SU-DHL-6 (cell line): ENCODE results near the gene ETV3L.

Experiments
- H2AFZ ChIP-seq: fragments of 200-600 bp; sonication (generic); 2 replicates; pipeline ENCODE4 v1.6.1; 2014; ENCODE audit warnings: low read depth, mild to moderate bottlenecking, moderate library complexity, mixed read lengths, antibody characterized with exemption, low read length; ENCODE audit not compliant: severe bottlenecking
- H3F3A ChIP-seq: fragments of 200-600 bp; shearing (Covaris generic); 2 replicates; pipeline ENCODE4 v1.6.0; 2016; ENCODE audit warnings: antibody characterized with exemption, mild to moderate bottlenecking; ENCODE audit not compliant: insufficient read depth
- H3K27ac ChIP-seq: fragments of 200-600 bp; sonication (generic); 2 replicates; pipeline ENCODE4 v1.5.1; 2016; ENCODE audit warnings: low read depth, mild to moderate bottlenecking, low read length, moderate library complexity, mixed read lengths
- H3K27me3 ChIP-seq: fragments of 200-600 bp; sonication (generic), shearing (Covaris generic); 2 replicates; pipeline ENCODE4 v1.6.0; 2014; ENCODE audit warnings: mild to moderate bottlenecking, low read length
- H3K36me3 ChIP-seq: fragments of 200-600 bp; sonication (generic); 2 replicates; pipeline ENCODE4 v1.6.1; 2014; ENCODE audit warnings: mild to moderate bottlenecking, low read length, mixed read lengths
- H3K4me2 ChIP-seq: fragments of 300-600, 200-600 bp; shearing (Covaris generic), sonication (generic); 2 replicates; pipeline ENCODE4 v1.6.0; 2014; ENCODE audit warnings: low read length, low read depth, mild to moderate bottlenecking; ENCODE audit not compliant: poor library complexity, severe bottlenecking
- H3K4me3 ChIP-seq: fragments of 200-600 bp; sonication (generic); 2 replicates; pipeline ENCODE4 v1.5.1; 2014; ENCODE audit warnings: antibody characterized with exemption, low read length, mild to moderate bottlenecking, mixed read lengths; ENCODE audit not compliant: insufficient read depth, poor library complexity, severe bottlenecking
- H3K79me2 ChIP-seq: fragments of 200-600 bp; sonication (generic); 2 replicates; pipeline ENCODE4 v1.6.1; 2014; ENCODE audit warnings: mild to moderate bottlenecking, low read length, moderate library complexity; ENCODE audit not compliant: insufficient read depth
- H3K9ac ChIP-seq: fragments of 200-600 bp; sonication (generic); 2 replicates; pipeline ENCODE4 v1.7.0; 2014; ENCODE audit warnings: mild to moderate bottlenecking, low read length
- H3K9me2 ChIP-seq: fragments of 200-600 bp; sonication (generic); replicated peaks from 2 replicates; pipeline ENCODE4 v1.6.1; 2014; ENCODE audit warnings: low read length; ENCODE audit not compliant: insufficient read depth
- H3K9me3 ChIP-seq: fragments of 200-600 bp; sonication (generic); 2 replicates; pipeline ENCODE4 v1.6.1; 2014; ENCODE audit warnings: low read length, mixed read lengths; ENCODE audit not compliant: insufficient read depth
- H4K20me1 ChIP-seq: fragments of 200-600 bp; sonication (generic); 2 replicates; pipeline ENCODE4 v1.6.1; 2014; ENCODE audit warnings: low read depth, mild to moderate bottlenecking, antibody characterized with exemption, low read length, moderate library complexity, mixed read lengths
- EZH2phosphoT487 ChIP-seq: fragments of 200-600 bp; sonication (generic), shearing (Covaris generic); conservative IDR thresholded peaks from 2 replicates; pipeline ENCODE4 v1.6.1; 2018; ENCODE audit warnings: mild to moderate bottlenecking, antibody characterized with exemption, low read length, moderate library complexity, mixed read lengths
- TF ChIP-seq, protein P1 (sequence below): fragments of 200-600 bp; sonication (generic); IDR thresholded peaks from one replicate; pipeline ENCODE4 v1.5.1; 2017; ENCODE audit warnings: antibody characterized with exemption, mild to moderate bottlenecking, low read length, moderate library complexity; ENCODE audit not compliant: insufficient read depth, poor library complexity, severe bottlenecking

The ETV3L gene

GRCh38 chr1:157111396-157112165 lies 12.0 kb upstream of the ETV3L start:
- H4K20me1 ChIP-seq = no peaks in the 10 kb centered on the region
- no peak overlapping the region for H3K4me2 ChIP-seq
- no peaks in the 10 kb centered on the region for H3K9me2 ChIP-seq
- H3K9me3 ChIP-seq = no peaks in the 10 kb centered on the region
- H3K4me3 ChIP-seq = no peak overlapping the region
- no peaks in the 10 kb centered on the region for H3K79me2 ChIP-seq
- H3K27me3 ChIP-seq = no peaks in the 10 kb centered on the region
- TF ChIP-seq EZH2phosphoT487 = no peak
- TF ChIP-seq, protein P1, sequence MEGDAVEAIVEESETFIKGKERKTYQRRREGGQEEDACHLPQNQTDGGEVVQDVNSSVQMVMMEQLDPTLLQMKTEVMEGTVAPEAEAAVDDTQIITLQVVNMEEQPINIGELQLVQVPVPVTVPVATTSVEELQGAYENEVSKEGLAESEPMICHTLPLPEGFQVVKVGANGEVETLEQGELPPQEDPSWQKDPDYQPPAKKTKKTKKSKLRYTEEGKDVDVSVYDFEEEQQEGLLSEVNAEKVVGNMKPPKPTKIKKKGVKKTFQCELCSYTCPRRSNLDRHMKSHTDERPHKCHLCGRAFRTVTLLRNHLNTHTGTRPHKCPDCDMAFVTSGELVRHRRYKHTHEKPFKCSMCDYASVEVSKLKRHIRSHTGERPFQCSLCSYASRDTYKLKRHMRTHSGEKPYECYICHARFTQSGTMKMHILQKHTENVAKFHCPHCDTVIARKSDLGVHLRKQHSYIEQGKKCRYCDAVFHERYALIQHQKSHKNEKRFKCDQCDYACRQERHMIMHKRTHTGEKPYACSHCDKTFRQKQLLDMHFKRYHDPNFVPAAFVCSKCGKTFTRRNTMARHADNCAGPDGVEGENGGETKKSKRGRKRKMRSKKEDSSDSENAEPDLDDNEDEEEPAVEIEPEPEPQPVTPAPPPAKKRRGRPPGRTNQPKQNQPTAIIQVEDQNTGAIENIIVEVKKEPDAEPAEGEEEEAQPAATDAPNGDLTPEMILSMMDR = no peak
- H3K9ac ChIP-seq = no peak overlapping the region
- no peak overlapping the region for H2AFZ ChIP-seq
- H3K27ac ChIP-seq = no peak overlapping the region
- H3K36me3 ChIP-seq = no peaks in the 10 kb centered on the region
- H3F3A ChIP-seq = no peaks in the 10 kb centered on the region

DNA sequence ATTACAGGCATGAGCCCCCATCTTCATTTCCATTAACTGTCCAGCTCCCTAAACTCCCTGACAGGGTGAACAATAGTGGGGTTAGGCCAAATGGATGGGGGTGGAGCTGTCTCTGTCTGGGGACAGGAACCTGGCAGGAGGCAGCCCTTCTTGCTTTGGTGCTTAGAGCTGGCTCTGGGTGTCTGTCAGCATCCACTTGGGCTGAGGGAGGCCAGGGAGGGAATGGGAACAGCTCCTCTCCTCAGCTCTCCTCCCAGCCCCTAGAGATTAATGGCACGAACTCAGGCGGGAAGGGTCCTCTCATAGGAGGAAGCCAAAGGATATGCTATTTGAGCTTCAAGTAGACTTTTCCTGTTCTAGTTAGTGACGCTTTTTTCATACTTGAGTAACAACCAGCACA lies 11.1 kb upstream of the ETV3L start:
- H3K4me3 ChIP-seq = no peak overlapping the region
- no peaks in the 10 kb centered on the region for H3K9me3 ChIP-seq
- H3K27me3 ChIP-seq = no peaks in the 10 kb centered on the region
- H3K4me2 ChIP-seq = no peak overlapping the region
- no peak for TF ChIP-seq EZH2phosphoT487
- TF ChIP-seq, protein P1 = no peak
- H2AFZ ChIP-seq = no peak overlapping the region
- no peaks in the 10 kb centered on the region for H4K20me1 ChIP-seq
- no peaks in the 10 kb centered on the region for H3K9me2 ChIP-seq
- H3K36me3 ChIP-seq = no peaks in the 10 kb centered on the region
- H3F3A ChIP-seq = no peaks in the 10 kb centered on the region
- H3K9ac ChIP-seq = no peak overlapping the region
- H3K27ac ChIP-seq = no peak overlapping the region
- H3K79me2 ChIP-seq = no peaks in the 10 kb centered on the region

- no peaks in the 10 kb centered on the region for H3K9me3 ChIP-seq
- no peaks in the 10 kb centered on the region for H4K20me1 ChIP-seq
- no peaks in the 10 kb centered on the region for H3K79me2 ChIP-seq
- no peaks in the 10 kb centered on the region for H3K27me3 ChIP-seq
- H3F3A ChIP-seq = no peaks in the 10 kb centered on the region
- no peak overlapping the region for H3K9ac ChIP-seq
- TF ChIP-seq, protein P1 = no peak
- TF ChIP-seq EZH2phosphoT487 = no peak
- no peaks in the 10 kb centered on the region for H3K36me3 ChIP-seq
- no peak overlapping the region for H3K4me3 ChIP-seq
- no peak overlapping the region for H2AFZ ChIP-seq
- H3K4me2 ChIP-seq = no peak overlapping the region
- no peak overlapping the region for H3K27ac ChIP-seq
- H3K9me2 ChIP-seq = no peaks in the 10 kb centered on the region
Measured at GRCh38 chr1:157110003-157110402, 10.4 kb upstream of the ETV3L start.
